Ishikawa (cell line): ENCODE data around the gene SLC22A17.

ENCODE experiments used
- CEBPB ChIP-seq: IDR thresholded peaks from 2 replicates; pipeline ENCODE4 v1.6.1; 2012
- CREB1 ChIP-seq: IDR thresholded peaks from 2 replicates; pipeline ENCODE4 v1.6.1; 2012; ENCODE audit warnings: low read depth
- EGR1 ChIP-seq: IDR thresholded peaks from 2 replicates; pipeline ENCODE4 v1.6.1; 2012
- EP300 ChIP-seq: IDR thresholded peaks from 2 replicates; pipeline ENCODE4 v1.6.1; 2012; ENCODE audit warnings: borderline replicate concordance
- FOXM1 ChIP-seq: IDR thresholded peaks from 2 replicates; pipeline ENCODE4 v1.6.1; 2012; ENCODE audit warnings: low read depth, borderline replicate concordance
- NFIC ChIP-seq: IDR thresholded peaks from 2 replicates; pipeline ENCODE4 v1.6.1; 2012
- RAD21 ChIP-seq: IDR thresholded peaks from 2 replicates; pipeline ENCODE4 v1.6.1; 2012; ENCODE audit warnings: low read depth
- TAF1 ChIP-seq: IDR thresholded peaks from 2 replicates; pipeline ENCODE4 v1.6.1; 2012; ENCODE audit warnings: low read depth, mild to moderate bottlenecking
- TCF12 ChIP-seq: IDR thresholded peaks from 2 replicates; pipeline ENCODE4 v1.6.1; 2012; ENCODE audit warnings: low read depth
- TEAD4 ChIP-seq: IDR thresholded peaks from 2 replicates; pipeline ENCODE4 v1.6.1; 2012
- YY1 ChIP-seq: IDR thresholded peaks from 2 replicates; pipeline ENCODE4 v1.6.1; 2012; ENCODE audit warnings: low read depth
- ZBTB7A ChIP-seq: IDR thresholded peaks from 2 replicates; pipeline ENCODE4 v1.6.1; 2012; ENCODE audit warnings: low read depth
- TF ChIP-seq, protein P1 (sequence below): IDR thresholded peaks from 2 replicates; pipeline ENCODE4 v1.6.1; 2012; ENCODE audit warnings: low read depth, mild to moderate bottlenecking
- TF ChIP-seq, protein P2 (sequence below): IDR thresholded peaks from 2 replicates; pipeline ENCODE4 v1.6.1; 2012
- TF ChIP-seq, protein P3 (sequence below): IDR thresholded peaks from 2 replicates; pipeline ENCODE4 v1.6.1; 2012

SLC22A17 gene

DNA sequence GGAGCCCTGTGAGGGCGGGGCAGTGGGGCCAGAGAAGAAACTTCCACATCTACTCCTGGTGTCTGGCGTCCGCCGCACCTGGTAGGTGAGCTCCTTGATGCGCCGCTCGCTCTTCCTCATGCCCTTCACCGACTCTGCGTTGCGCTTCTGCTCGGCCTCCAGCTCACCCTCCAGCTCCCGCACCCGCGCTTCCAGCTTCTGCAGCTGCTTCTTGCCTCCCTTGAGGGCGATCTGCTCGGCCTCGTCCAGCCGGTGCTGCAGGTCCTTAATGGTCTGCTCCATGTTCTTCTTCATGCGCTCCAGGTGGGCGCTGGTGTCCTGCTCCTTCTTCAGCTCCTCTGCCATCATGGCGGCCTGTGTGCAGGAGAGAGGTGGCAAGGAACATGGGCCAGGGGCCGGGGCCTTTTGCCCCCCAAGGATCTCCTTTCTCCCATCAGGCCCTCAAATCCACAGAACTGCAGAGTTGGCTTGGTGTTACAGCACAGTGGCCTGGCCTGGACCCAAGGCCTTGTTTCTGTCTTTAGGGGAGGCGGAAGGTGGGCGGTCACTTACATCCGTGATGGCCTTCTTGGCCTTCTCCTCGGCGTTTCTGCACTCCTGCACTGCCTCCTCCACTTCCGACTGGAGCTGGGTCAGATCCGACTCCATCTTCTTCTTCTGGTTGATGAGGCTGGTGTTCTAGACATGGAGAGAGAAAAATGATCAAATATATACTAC lies 31.8 kb upstream of the SLC22A17 start:
- TF ChIP-seq EP300 (no peak), TCF12 (no peak), ZBTB7A (no peak), CEBPB (no peak), CREB1 (no peak), TEAD4 (no peak), FOXM1 (no peak), YY1 (no peak), RAD21 (no peak), NFIC (no peak)
- TF ChIP-seq, protein P1, sequence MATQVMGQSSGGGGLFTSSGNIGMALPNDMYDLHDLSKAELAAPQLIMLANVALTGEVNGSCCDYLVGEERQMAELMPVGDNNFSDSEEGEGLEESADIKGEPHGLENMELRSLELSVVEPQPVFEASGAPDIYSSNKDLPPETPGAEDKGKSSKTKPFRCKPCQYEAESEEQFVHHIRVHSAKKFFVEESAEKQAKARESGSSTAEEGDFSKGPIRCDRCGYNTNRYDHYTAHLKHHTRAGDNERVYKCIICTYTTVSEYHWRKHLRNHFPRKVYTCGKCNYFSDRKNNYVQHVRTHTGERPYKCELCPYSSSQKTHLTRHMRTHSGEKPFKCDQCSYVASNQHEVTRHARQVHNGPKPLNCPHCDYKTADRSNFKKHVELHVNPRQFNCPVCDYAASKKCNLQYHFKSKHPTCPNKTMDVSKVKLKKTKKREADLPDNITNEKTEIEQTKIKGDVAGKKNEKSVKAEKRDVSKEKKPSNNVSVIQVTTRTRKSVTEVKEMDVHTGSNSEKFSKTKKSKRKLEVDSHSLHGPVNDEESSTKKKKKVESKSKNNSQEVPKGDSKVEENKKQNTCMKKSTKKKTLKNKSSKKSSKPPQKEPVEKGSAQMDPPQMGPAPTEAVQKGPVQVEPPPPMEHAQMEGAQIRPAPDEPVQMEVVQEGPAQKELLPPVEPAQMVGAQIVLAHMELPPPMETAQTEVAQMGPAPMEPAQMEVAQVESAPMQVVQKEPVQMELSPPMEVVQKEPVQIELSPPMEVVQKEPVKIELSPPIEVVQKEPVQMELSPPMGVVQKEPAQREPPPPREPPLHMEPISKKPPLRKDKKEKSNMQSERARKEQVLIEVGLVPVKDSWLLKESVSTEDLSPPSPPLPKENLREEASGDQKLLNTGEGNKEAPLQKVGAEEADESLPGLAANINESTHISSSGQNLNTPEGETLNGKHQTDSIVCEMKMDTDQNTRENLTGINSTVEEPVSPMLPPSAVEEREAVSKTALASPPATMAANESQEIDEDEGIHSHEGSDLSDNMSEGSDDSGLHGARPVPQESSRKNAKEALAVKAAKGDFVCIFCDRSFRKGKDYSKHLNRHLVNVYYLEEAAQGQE = no peak

- no peak for TF ChIP-seq CREB1
- TF ChIP-seq RAD21 = no peak
- TF ChIP-seq CEBPB = no peak
- TF ChIP-seq YY1 = no peak
- no peak for TF ChIP-seq TAF1
- TF ChIP-seq ZBTB7A = no peak
- TF ChIP-seq, protein P2, sequence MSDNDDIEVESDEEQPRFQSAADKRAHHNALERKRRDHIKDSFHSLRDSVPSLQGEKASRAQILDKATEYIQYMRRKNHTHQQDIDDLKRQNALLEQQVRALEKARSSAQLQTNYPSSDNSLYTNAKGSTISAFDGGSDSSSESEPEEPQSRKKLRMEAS = no peak
- no peak for TF ChIP-seq TCF12
- no peak for TF ChIP-seq EGR1
- TF ChIP-seq FOXM1 = no peak
- TF ChIP-seq TEAD4 = no peak
These were observed 30.2 kb upstream of the SLC22A17 start for GRCh38 chr14:23382731-23383440.

GRCh38 chr14:23382276-23382675 lies 29.6 kb upstream of the SLC22A17 start:
- TF ChIP-seq YY1 = no peak
- TF ChIP-seq ZBTB7A = no peak
- TF ChIP-seq, protein P3, sequence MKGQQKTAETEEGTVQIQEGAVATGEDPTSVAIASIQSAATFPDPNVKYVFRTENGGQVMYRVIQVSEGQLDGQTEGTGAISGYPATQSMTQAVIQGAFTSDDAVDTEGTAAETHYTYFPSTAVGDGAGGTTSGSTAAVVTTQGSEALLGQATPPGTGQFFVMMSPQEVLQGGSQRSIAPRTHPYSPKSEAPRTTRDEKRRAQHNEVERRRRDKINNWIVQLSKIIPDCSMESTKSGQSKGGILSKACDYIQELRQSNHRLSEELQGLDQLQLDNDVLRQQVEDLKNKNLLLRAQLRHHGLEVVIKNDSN = no peak
- TF ChIP-seq TAF1 = no peak
- no peak for TF ChIP-seq TCF12
- no peak for TF ChIP-seq EP300
- TF ChIP-seq, protein P2 = no peak
- TF ChIP-seq NFIC = no peak
- TF ChIP-seq, protein P1 = no peak
- no peak for TF ChIP-seq CEBPB
- no peak for TF ChIP-seq FOXM1
- no peak for TF ChIP-seq RAD21
- no peak for TF ChIP-seq TEAD4
- TF ChIP-seq CREB1 = no peak

- TF ChIP-seq TAF1 (no peak), YY1 (no peak), ZBTB7A (no peak), EGR1 (no peak), TEAD4 (no peak), TCF12 (no peak), EP300 (no peak), NFIC (no peak), RAD21 (no peak), CREB1 (no peak), CEBPB (no peak)
- TF ChIP-seq, protein P2 = no peak
- TF ChIP-seq, protein P1 = no peak
- TF ChIP-seq, protein P3 = no peak
These were observed 29.2 kb upstream of the SLC22A17 start for GRCh38 chr14:23381871-23382270.
